PFSK-1 (cell line): ENCODE measurements around the gene MS4A8.

ENCODE experiments used
- FOXP2 ChIP-seq: optimal IDR thresholded peaks from 2 replicates; pipeline ENCODE3; 2011; ENCODE audit warnings: borderline replicate concordance, control low read depth, inconsistent platforms; ENCODE audit not compliant: insufficient read depth; ENCODE audit errors: extremely low read length, extremely low read depth
- POLR2AphosphoS5 ChIP-seq: IDR thresholded peaks from 2 replicates; pipeline ENCODE4 v1.6.1; 2012; ENCODE audit warnings: low read depth, mild to moderate bottlenecking, control low read depth, low read length, moderate library complexity
- SIN3A ChIP-seq: IDR thresholded peaks from 2 replicates; pipeline ENCODE4 v1.6.1; 2012; ENCODE audit warnings: mild to moderate bottlenecking, low read length, moderate library complexity, borderline replicate concordance; ENCODE audit not compliant: insufficient read depth
- TAF1 ChIP-seq: IDR thresholded peaks from 2 replicates; pipeline ENCODE4 v1.6.1; 2012; ENCODE audit warnings: low read length, control low read depth, borderline replicate concordance; ENCODE audit not compliant: insufficient read depth
- TF ChIP-seq, protein P1 (sequence below), 2 experiments: IDR thresholded peaks; 2 replicates each; pipeline versions ENCODE4 v1.6.1 to v1.8.0; 2011 to 2012; ENCODE audit warnings: low read depth in 2 of 2, low read length in 2 of 2, control low read depth in 1 of 2, inconsistent platforms in 1 of 2, mild to moderate bottlenecking in 1 of 2, moderate library complexity in 1 of 2; ENCODE audit not compliant: insufficient read depth in 1 of 2

MS4A8 gene

DNA sequence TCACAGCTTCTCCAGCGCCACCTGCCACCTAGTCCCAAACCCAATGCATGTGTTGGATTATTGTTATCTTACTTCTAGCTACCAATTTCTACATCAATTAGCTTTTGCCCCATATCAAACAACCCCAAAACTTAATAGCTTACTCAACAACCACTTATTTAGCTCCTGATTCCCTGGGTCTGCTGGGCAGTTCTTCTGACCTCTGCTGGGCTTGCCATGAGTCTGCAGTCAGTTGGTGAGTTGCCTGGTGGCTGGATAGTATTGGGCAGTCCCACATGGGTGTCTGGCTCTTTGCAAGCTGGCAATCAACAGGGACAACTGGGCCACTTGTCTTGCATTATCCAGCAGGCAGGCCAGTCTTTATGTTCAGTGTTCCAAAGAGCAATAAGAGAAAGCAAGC lies 43.6 kb downstream of the MS4A8 start:
- no peak for TF ChIP-seq POLR2AphosphoS5
- no peak for TF ChIP-seq SIN3A
- no peak for TF ChIP-seq TAF1
- TF ChIP-seq FOXP2 = no peak
- TF ChIP-seq, protein P1, sequence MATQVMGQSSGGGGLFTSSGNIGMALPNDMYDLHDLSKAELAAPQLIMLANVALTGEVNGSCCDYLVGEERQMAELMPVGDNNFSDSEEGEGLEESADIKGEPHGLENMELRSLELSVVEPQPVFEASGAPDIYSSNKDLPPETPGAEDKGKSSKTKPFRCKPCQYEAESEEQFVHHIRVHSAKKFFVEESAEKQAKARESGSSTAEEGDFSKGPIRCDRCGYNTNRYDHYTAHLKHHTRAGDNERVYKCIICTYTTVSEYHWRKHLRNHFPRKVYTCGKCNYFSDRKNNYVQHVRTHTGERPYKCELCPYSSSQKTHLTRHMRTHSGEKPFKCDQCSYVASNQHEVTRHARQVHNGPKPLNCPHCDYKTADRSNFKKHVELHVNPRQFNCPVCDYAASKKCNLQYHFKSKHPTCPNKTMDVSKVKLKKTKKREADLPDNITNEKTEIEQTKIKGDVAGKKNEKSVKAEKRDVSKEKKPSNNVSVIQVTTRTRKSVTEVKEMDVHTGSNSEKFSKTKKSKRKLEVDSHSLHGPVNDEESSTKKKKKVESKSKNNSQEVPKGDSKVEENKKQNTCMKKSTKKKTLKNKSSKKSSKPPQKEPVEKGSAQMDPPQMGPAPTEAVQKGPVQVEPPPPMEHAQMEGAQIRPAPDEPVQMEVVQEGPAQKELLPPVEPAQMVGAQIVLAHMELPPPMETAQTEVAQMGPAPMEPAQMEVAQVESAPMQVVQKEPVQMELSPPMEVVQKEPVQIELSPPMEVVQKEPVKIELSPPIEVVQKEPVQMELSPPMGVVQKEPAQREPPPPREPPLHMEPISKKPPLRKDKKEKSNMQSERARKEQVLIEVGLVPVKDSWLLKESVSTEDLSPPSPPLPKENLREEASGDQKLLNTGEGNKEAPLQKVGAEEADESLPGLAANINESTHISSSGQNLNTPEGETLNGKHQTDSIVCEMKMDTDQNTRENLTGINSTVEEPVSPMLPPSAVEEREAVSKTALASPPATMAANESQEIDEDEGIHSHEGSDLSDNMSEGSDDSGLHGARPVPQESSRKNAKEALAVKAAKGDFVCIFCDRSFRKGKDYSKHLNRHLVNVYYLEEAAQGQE (IDR thresholded peaks at IDR 0.05; ENCODE audit: insufficient read depth in 1 of 2, low read depth in 2 of 2, low read length in 2 of 2) = no peak

DNA sequence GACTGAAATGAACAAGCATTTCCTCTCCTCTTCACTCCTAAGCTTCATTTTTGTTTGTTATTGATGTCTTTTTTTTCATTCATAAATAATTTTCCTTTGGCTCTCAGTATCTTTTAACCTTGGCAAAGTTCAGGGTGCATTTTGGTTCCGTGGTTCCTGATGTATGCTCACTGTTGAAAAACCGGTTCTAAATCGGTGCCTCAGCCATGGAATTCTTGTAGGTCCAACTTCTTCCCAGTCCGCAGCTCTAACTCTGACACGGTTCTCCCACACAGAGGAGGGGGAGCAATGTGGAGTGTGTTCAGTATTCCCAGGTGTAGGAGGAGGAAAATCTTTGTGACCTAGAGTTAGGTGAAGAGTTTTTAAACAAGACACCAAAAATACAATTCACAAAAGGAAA lies 44.7 kb downstream of the MS4A8 start:
- TF ChIP-seq TAF1 = no peak
- no peak for TF ChIP-seq POLR2AphosphoS5
- TF ChIP-seq, protein P1 (IDR thresholded peaks at IDR 0.05; ENCODE audit: insufficient read depth in 1 of 2, low read depth in 2 of 2, low read length in 2 of 2) = no peak
- no peak for TF ChIP-seq SIN3A
- no peak for TF ChIP-seq FOXP2

DNA sequence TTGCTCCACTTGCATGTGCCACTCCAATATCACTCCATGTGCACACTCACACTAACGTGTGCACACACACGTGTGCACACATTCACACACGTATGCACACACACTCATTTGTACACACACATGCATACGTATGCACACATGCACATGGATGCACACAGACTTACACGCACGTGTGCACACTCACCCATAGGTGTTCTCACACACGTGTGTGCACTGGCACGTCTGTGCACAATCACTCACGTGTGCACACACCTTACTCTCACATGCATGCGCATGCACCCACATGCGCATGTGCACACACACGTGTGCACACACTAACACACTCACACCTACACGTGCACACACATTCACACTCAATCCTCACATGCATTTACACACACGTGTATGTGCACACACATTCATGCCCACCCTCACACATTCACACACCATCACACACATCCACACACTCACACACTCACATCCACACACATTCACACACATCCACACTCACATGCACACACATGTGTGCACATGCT lies 48.0 kb downstream of the MS4A8 start:
- no peak for TF ChIP-seq TAF1
- no peak for TF ChIP-seq FOXP2
- no peak for TF ChIP-seq SIN3A
- no peak for TF ChIP-seq POLR2AphosphoS5
- TF ChIP-seq, protein P1 (IDR thresholded peaks at IDR 0.05; ENCODE audit: insufficient read depth in 1 of 2, low read depth in 2 of 2, low read length in 2 of 2) = no peak

DNA sequence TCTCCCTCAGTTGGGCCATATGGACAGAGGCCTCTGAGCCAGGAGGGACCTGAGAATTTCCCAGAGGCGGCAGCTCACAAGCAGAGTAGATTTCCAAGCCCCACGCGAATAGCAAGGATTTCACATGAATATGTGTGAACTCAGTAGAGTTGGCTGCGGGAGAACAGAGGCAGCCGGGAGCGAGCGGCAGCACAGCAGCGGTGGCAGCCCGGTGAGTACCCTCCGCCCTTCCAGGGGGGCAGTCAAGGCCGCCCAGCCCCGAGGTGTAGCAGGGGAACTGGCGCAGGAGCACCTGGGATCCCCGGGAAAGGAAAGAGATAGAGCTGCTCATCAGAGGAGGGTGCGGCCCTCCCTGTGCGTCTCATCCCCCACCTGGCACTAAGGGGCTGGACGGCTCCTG lies 48.8 kb downstream of the MS4A8 start:
- TF ChIP-seq, protein P1 (IDR thresholded peaks at IDR 0.05; ENCODE audit: insufficient read depth in 1 of 2, low read depth in 2 of 2, low read length in 2 of 2) = no peak
- TF ChIP-seq SIN3A (no peak), TAF1 (no peak), POLR2AphosphoS5 (no peak), FOXP2 (no peak)

DNA sequence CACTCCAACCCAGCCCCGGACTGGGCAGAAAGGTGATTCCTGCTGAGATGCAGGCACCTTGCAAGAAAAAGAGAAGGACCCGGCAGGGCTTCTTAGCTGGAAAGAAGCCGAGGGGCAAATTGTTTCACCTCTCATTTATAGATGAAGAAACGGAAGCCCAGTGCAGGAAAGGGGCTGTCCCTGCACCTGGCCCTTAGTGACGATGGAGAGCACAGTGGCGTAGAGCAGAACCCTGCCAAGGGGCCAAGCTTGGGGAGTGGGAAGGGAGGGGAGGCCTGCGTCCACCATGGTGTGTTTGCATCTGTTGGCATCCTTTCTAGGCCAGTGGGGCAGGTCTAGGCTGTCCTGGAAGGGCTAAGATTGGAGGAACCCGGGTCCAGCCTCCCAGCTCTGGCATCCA lies 49.4 kb downstream of the MS4A8 start:
- TF ChIP-seq TAF1 (no peak), POLR2AphosphoS5 (no peak), SIN3A (no peak), FOXP2 (no peak)
- TF ChIP-seq, protein P1 (IDR thresholded peaks at IDR 0.05; ENCODE audit: insufficient read depth in 1 of 2, low read depth in 2 of 2, low read length in 2 of 2) = no peak
